Tibial nerve (tissue), 4 donors: ENCODE results near the gene GABRD.

Experiments used
- EP300 ChIP-seq, 2 donors: sonication (generic); formaldehyde crosslinking; IDR thresholded peaks; one replicate each; pipeline ENCODE4 v1.6.1; 2017; ENCODE audit warnings: antibody characterized with exemption in 2 of 2, mild to moderate bottlenecking in 1 of 2
- POLR2A ChIP-seq, 2 donors: fragments of 450-650 bp; IDR thresholded peaks; one replicate each; pipeline ENCODE4 v1.6.1; 2017; ENCODE audit warnings: antibody characterized with exemption in 2 of 2, mild to moderate bottlenecking in 2 of 2, moderate library complexity in 2 of 2
- TF ChIP-seq, protein P1 (sequence below), 5 experiments: fragments of 200-600 bp in 3 of 5; fragments of 450-650 bp in 2 of 5; sonication (generic) in 3 of 5; IDR thresholded peaks; one replicate each; pipeline ENCODE4 v1.5.1; 2016 to 2019; ENCODE audit warnings: antibody characterized with exemption in 5 of 5, mild to moderate bottlenecking in 3 of 5, moderate library complexity in 2 of 5

DNA sequence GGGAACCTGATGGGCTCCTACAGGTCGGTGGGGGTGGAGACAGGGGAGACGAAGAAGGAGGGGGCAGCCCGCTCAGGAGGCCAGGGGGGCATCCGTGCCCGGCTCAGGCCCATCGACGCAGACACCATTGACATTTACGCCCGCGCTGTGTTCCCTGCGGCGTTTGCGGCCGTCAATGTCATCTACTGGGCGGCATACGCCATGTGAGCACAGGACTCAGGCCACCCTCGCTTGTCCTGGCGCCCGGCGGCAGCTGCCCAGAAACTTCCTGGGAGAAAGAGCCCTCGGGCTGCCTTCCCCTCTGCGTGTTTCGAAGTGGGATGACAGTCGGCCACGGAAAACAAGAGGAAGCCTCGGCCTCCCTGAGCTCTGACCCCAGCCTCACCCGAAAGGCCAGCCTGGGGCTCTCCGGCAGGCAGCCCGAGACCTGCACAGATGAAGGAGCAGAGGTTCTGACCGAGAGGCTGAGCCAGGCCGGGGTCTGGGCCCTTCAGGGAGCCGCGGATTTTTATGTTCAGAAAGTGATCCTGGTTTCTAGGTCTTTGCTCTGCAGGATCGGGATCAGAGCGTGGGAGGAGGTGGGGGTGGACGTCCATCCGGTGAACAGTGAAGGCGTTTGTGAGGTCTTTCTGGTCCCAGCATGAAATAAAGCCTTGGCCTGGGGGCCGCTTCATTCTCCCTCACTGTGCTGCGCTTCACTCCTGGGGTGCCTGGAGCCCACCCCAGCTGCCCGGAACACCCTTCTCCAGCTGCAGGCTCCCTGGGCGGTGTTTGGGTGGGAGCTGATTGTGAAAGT is 11.1 kb downstream of the GABRD start:
- TF ChIP-seq POLR2A (IDR thresholded peaks at IDR 0.05) (no peak), EP300 (IDR thresholded peaks at IDR 0.05) (no peak)
- TF ChIP-seq, protein P1, sequence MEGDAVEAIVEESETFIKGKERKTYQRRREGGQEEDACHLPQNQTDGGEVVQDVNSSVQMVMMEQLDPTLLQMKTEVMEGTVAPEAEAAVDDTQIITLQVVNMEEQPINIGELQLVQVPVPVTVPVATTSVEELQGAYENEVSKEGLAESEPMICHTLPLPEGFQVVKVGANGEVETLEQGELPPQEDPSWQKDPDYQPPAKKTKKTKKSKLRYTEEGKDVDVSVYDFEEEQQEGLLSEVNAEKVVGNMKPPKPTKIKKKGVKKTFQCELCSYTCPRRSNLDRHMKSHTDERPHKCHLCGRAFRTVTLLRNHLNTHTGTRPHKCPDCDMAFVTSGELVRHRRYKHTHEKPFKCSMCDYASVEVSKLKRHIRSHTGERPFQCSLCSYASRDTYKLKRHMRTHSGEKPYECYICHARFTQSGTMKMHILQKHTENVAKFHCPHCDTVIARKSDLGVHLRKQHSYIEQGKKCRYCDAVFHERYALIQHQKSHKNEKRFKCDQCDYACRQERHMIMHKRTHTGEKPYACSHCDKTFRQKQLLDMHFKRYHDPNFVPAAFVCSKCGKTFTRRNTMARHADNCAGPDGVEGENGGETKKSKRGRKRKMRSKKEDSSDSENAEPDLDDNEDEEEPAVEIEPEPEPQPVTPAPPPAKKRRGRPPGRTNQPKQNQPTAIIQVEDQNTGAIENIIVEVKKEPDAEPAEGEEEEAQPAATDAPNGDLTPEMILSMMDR (IDR thresholded peaks at IDR 0.05): no peak
